T follicular helper cell (primary cell): ENCODE measurements around the gene OTULIN.

ENCODE experiments used
- DNase-seq: peaks from one replicate; pipeline ENCODE4 v3.0.0-alpha.2; 2020; ENCODE audit warnings: low read depth
- total RNA-seq, 2 experiments: gene quantifications; one replicate each; lab custom pipeline; 2026; lab: John Stamatoyannopoulos, UW

The OTULIN gene
- total RNA-seq, result 81.2 to 91.3 reads per million in 2 experiments

GRCh38 chr5:14664270-14665100, at the start of gene OTULIN:
OTULIN (plus strand) TSS chr5:14664718; CDS start chr5:14664826, 108 bp downstream.
- peak; percentile 60 for DNase-seq

DNA sequence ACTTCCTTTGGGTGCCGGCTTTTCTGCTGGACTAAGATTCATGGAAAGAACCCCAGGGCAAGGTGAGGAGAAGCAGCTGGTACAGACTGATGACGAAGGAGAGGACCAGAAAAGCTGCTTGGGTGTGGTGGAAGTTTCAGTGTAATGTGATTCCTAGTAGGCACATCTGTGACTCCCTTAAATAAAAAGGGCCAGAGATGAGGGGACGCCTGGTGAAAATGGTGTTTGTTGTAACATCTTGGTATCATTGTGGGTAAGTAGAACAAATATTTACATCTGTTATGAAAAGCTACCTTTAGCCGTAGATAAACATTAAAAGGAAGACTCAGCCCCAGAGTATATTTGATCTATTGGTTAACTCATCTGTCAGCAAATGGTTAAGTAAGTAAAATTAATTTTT, 49.2 kb upstream of the OTULIN start:
- no peak for DNase-seq

DNA sequence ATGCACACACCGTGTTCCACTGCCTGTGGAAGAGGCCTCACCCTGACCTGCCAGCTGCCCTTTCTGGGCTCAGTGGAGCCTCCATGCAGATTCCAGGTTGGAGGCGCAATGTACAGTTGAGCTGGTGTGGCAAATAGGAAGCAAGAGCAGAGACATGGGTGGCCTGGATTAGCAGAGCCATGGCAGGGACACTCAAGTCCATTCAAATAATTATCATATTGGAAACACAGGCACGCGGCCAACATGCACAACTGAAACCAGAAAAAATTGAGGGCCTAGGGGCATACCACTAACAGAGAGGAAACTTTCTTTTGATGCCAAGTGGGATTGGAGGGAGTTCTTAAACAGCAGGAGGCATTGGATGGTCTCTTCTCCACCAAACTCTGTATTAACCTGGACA, 47.1 kb upstream of the OTULIN start:
- no peak for DNase-seq

DNA sequence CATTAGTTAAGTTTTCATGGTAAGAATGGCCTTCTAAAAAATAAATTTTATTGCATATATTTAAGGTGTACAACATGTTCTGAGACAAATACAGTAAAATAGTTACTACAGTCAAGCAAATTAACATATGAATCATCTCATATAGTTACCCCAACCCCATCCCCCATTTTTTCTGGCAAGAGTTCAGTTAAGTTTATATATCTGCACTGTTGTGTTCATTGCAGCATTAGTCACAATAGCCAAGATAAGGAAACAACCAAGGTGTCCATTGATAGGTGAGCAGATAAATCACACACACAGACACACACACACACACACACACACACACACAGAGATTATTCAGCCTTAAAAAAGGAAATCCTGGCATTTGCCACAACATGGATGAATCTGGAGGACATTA, 37.2 kb upstream of the OTULIN start:
- DNase-seq, result no peak

- DNase-seq, result peak; percentile 18
Observed at GRCh38 chr5:14628346-14628745, 36.2 kb upstream of the OTULIN start.

GRCh38 chr5:14630671-14631070, 33.8 kb upstream of the OTULIN start:
- no peak for DNase-seq

DNA sequence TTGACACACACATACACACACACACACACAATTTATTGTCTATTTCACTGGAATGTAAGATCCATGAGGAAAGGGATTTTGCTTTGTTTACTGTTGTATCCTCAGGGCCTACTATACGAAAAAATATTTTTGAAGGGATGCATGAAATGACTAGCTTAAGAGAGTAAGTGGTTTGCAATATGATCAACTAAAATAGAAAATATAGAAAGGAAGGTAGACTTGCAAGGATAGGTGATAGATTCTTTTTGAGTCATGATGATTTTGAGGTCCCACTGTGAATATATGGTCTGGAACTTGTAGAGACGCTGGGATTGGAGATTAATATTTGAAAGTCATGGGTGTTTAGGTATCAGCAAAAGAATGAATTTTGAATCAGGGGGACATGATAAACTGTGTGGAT, 28.9 kb upstream of the OTULIN start:
- DNase-seq, result no peak

- DNase-seq, result no peak
Observed at GRCh38 chr5:14640765-14641164, 23.8 kb upstream of the OTULIN start.

GRCh38 chr5:14644623-14645237, 19.8 kb upstream of the OTULIN start:
- no peak for DNase-seq

GRCh38 chr5:14650052-14650451, 14.5 kb upstream of the OTULIN start:
- DNase-seq, result no peak

DNA sequence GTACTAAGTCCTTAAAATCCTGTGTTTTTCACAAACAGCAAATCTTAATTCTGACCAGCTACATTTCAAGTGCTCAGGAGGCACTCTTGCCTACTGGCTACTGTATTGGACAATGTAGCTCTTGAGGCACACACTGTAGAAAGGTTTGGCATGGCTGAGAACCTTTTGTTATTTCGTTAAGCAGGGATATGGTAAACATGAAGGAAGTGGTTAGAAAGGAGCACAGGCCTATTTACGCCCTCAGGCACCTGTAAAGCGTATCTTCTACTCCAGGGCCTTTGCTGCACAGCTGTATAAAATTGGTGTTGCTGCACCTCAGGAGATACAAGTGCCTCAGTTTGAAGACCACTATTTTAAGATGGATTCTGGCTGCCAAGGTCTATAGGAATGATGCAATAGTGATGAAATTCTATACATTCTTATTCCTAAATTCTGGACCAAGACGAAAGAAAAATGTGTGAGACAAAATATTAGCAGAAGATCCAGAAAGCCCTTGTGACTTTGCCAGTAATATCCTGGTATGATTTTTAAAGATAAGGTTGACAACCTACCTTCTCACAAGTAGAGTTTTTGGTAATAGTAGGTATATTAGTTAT, 9.3 kb upstream of the OTULIN start:
- no peak for DNase-seq

- no peak for DNase-seq
Observed at GRCh38 chr5:14656898-14657297, 7.6 kb upstream of the OTULIN start.

- no peak for DNase-seq
Observed at GRCh38 chr5:14659821-14660607, 4.5 kb upstream of the OTULIN start.

GRCh38 chr5:14660833-14661232, 3.7 kb upstream of the OTULIN start:
- DNase-seq, result no peak

GRCh38 chr5:14662721-14663260, 1.7 kb upstream of the OTULIN start:
- DNase-seq, result no peak

- no peak for DNase-seq
Observed at GRCh38 chr5:14663734-14664269, 716 bp upstream of the OTULIN start.

DNA sequence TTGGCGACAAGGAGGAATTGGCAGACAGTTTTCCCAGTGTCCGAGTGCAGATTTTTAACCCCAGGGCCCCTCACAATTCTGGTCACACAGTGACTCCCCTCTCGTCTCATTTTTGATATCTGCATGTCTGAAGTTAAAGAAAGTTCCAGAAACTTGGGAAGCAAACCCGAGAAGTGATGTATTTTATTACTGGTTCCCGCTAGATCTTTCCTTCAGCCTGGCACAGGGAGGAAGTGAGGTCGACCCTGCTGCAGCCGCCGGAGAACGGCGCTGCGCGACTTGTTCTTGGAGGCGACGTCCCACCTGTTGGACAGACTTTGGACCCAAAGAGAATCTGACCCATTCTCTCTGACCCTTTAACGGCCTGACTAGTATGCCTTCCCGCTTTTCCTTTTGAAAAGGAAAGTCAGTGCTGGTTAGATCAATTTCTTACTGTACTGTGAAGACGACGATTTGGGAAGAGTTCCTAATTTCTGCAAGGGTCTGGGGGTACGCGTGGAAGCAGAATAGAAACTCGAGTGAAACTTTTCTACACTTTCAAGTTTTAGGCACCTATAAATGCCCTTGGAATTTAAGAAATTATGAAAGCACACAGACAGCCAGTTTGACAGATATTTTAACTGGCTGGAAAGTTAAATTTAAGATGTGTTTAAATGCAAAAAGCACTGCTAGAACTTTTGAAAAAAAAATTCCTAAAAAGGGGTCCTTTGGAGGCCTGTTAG, 744 bp downstream of the OTULIN start:
- DNase-seq, result no peak

GRCh38 chr5:14665949-14666348, 1.4 kb downstream of the OTULIN start:
- peak; percentile 40 for DNase-seq

DNA sequence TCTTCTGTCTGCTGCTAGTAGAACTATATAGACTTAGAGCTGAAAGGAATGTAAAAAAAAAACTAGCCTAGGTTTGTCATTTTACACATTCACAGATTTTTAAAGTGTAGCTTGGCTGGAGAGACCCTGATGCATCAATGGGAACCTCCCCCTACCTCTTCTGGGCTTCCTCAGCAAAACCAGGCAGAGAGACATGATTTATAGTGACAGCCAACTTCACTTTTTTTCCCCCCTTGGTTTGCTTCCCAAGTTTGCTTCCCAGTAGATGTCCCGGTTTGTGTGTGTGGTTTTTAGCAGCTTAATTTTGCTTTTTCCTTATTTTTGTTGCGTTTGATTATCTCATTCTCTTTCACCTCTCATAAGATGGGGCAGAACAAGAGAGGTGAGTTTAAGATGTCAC, 1.8 kb downstream of the OTULIN start:
- no peak for DNase-seq

DNA sequence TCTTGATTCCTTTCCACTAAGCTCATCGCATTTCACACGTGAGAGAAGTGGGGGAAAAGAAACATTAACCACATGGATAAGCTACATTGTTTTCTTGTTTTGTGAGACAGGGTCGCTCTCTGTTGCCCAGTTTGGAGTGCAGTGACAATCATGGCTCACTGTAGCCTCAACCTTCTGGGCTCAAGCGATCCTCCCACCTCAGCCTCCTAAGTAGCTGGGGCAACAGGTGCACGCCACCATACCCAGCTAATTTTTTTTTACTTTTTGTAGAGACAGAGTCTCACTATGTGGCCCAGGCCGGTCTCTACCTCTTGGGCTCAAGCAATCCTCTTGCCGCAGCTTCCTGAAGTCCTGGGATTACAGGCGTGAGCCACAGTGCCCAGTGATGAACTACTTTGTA, 2.8 kb downstream of the OTULIN start:
- DNase-seq, result no peak

DNA sequence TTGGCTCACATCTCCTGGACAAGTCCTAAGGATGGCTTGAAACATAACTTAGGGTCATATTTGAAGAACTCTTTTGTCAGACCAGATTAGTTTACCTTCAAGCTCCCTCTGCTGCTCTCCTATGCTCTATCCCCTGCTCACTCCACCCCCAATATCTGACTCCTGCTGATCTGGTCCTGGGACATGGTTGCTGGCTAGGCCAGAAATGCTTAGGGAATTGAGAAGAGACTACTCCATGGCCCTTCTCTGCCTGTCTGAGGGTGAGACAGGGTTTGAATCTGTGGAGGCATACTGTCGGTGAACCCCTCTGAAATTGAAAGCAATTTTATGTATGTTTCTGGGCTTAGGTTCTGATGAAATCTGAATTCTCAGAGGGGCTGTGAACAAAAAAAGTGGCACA, 3.3 kb downstream of the OTULIN start:
- DNase-seq, result no peak
